Nephron progenitor cell (in vitro differentiated cells): Measurements from ENCODE around the gene GRAMD1C.

Experiments used
- DNase-seq: peaks from one replicate; pipeline ENCODE4 v3.0.0; 2021
- H3K27ac Mint-ChIP-seq: 2 replicates; pipeline ENCODE4 v1.8.0; 2021; ENCODE audit warnings: mild to moderate bottlenecking, moderate library complexity, mixed read lengths
- H3K27me3 Mint-ChIP-seq: 2 replicates; pipeline ENCODE4 v1.8.0; 2021; ENCODE audit warnings: mild to moderate bottlenecking, low read depth, mixed read lengths; ENCODE audit not compliant: poor library complexity
- H3K36me3 Mint-ChIP-seq: 2 replicates; pipeline ENCODE4 v1.8.0; 2021; ENCODE audit warnings: low read depth, mixed read lengths
- H3K4me1 Mint-ChIP-seq: 2 replicates; pipeline ENCODE4 v1.8.0; 2021; ENCODE audit warnings: mixed read lengths
- H3K4me3 Mint-ChIP-seq: 2 replicates; pipeline ENCODE4 v1.8.0; 2021; ENCODE audit warnings: mild to moderate bottlenecking, moderate library complexity, mixed read lengths
- H3K9me3 Mint-ChIP-seq: 2 replicates; pipeline ENCODE4 v1.8.0; 2021; ENCODE audit warnings: mild to moderate bottlenecking, moderate library complexity, mixed read lengths
- CTCF ChIP-seq: fragments of 200-600 bp; sonication (generic); IDR thresholded peaks from 2 replicates; pipeline ENCODE4 v1.5.0; 2021; ENCODE audit warnings: antibody characterized with exemption

The GRAMD1C gene

GRCh38 chr3:113896930-113897329 is 58.3 kb downstream of the GRAMD1C start:
- DNase-seq = no peak
- Mint-ChIP-seq H3K4me3 (no peak overlapping the region), H3K4me1 (no peaks in the 10 kb centered on the region), H3K27me3 (no peaks in the 10 kb centered on the region), H3K36me3 (no peaks in the 10 kb centered on the region), H3K27ac (no peak overlapping the region), H3K9me3 (no peaks in the 10 kb centered on the region)
- no peak for TF ChIP-seq CTCF

DNA sequence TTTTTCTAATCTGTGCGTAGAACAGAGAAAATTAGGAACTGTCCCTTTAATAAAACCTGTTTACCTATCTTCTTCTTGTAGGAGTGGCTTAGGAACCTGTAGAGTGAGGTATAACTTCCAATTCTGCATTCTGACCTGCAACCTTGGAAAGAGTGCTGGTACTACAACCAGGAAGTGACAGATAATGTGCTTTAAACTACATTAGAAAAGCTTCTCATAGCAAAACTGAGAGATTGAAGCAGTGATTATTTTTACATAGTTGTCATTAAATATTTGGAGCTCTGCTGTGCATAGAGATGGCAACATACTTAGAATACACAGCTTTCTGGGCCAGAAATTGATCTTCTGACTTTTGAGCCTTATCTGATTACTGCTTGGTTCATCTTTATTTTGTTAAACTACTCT is 58.8 kb downstream of the GRAMD1C start:
- TF ChIP-seq CTCF = no peak
- Mint-ChIP-seq H3K4me3 (no peak overlapping the region), H3K27ac (no peak overlapping the region), H3K9me3 (no peaks in the 10 kb centered on the region), H3K4me1 (no peaks in the 10 kb centered on the region), H3K27me3 (no peaks in the 10 kb centered on the region), H3K36me3 (no peaks in the 10 kb centered on the region)
- no peak for DNase-seq

GRCh38 chr3:113898892-113899291 is 60.3 kb downstream of the GRAMD1C start:
- Mint-ChIP-seq H3K9me3 (no peaks in the 10 kb centered on the region), H3K27ac (no peak overlapping the region), H3K4me1 (no peaks in the 10 kb centered on the region), H3K36me3 (no peaks in the 10 kb centered on the region), H3K27me3 (peaks cover 4% of the 10 kb centered on the region), H3K4me3 (no peak overlapping the region)
- no peak for DNase-seq
- no peak for TF ChIP-seq CTCF

DNA sequence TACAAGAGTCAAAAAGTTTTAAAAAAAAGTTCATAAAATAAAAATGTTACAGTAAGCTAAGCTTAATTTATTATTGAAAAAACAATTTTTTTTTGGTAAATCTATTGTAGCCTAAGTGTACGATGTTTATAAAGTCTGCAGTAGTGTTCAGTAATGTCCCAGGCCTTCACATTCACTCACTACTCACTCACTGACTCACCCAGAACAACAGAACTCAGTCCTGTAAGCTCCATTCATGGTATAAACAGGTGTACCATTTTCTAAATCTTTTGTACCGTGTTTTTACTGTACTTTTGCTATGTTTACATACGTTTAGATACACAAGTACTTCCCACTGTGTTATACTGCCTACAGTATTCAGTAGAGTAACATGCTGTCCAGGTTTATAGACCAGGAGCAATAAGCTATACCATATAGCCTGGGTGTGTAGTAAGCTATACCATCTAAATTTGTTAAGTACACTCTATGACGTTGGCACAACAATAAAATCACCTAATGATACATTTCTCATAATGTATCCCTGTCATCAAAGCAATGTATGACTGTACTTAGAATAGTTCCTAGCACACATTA is 68.1 kb downstream of the GRAMD1C start:
- Mint-ChIP-seq H3K27me3 (peaks cover 7% of the 10 kb centered on the region), H3K9me3 (peaks cover 9% of the 10 kb centered on the region), H3K4me3 (no peak overlapping the region), H3K27ac (no peak overlapping the region), H3K36me3 (no peaks in the 10 kb centered on the region), H3K4me1 (no peaks in the 10 kb centered on the region)
- TF ChIP-seq CTCF = no peak
- DNase-seq = no peak

DNA sequence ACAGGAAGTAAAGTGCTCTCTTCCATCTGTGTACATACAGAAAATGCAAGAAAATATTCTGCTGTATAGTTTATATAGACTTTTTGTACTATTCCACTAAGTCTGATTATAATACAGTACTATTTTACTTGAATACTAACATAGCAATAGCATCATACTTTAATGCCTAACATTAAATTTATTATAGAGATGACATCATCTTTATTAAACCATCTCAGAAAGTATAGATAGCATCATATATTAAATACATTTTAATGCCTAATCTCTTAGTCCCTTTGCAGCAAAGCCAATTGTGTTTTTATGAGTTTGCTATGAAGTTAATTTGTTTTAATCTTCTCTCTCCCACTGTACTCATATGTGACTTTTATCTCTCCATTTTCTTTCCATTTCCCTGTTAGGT is 69.5 kb downstream of the GRAMD1C start:
- no peaks in the 10 kb centered on the region for H3K36me3 Mint-ChIP-seq
- H3K4me1 Mint-ChIP-seq = no peaks in the 10 kb centered on the region
- no peak overlapping the region for H3K27ac Mint-ChIP-seq
- H3K9me3 Mint-ChIP-seq = peaks cover 9% of the 10 kb centered on the region
- no peak for TF ChIP-seq CTCF
- H3K4me3 Mint-ChIP-seq = no peak overlapping the region
- DNase-seq = no peak
- peaks cover 4% of the 10 kb centered on the region for H3K27me3 Mint-ChIP-seq

- Mint-ChIP-seq H3K4me1 (no peaks in the 10 kb centered on the region), H3K9me3 (no peaks in the 10 kb centered on the region), H3K27me3 (peaks cover 4% of the 10 kb centered on the region), H3K36me3 (no peaks in the 10 kb centered on the region), H3K4me3 (no peak overlapping the region), H3K27ac (no peak overlapping the region)
- TF ChIP-seq CTCF = no peak
- no peak for DNase-seq
Measured at GRCh38 chr3:113910966-113911365, 72.4 kb downstream of the GRAMD1C start.
